A549 treated with dexamethasone at 1 μM for 4 hours (cell line): Measurements from ENCODE around the gene TIMM8B. TPM values are rescaled to one million over a fixed set of nuclear protein-coding genes. Genes with fewer than 3 reads are reported as not detected.

Experiments
- total RNA-seq: library from RNA; stranded (reverse); fragments of 200-300 nt; extraction: Qiagen RNA extraction; gene quantifications from 5 replicates; pipeline ENCODE4 v1.2.3, GENCODE V29; 2022

TIMM8B gene, protein sequence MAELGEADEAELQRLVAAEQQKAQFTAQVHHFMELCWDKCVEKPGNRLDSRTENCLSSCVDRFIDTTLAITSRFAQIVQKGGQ
- 56.0 to 75.2 TPM (median 59.3 TPM) in 5 replicates for total RNA-seq

DNA sequence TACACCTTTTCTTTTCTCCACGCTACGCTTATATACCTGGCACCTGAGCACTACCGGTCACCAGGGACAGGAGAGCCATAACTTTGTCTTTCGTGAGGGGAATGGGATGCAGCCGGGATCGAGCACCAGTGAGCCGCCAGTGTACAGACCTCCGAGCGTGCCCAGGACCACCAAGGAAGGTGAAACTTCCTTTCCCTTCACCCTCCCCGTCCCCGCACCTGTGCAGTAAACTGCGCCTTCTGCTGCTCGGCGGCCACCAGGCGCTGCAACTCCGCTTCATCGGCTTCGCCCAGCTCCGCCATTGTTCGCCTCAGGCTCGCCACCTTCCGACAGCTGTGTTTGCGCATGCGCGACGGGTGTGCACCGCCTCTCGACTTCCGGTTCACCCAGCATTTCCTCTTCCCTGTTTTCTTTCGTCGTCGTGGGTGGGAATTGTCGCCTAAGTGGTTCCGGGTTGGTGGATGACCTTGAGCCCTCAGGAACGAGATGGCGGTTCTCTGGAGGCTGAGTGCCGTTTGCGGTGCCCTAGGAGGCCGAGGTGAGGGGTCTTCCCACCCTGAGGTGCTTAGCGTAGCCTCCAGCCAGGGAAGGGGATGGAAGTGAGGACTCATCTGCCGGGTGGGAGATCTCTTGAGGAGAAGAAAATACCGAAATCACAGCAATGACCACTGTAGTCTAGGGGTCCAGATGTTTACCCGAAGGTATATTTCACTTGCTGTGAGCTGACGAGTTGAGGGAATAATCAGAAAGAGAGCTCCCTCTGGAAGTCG, at the start of gene TIMM8B, which contains the start of gene SDHD:
Gene TIMM8B, minus strand, starts transcription at position 335 of the 770 bp plus-strand sequence. Its CDS starts 33 bp downstream, at position 302.
Gene SDHD, plus strand, starts transcription at position 452 of the 770 bp plus-strand sequence. Its CDS starts 35 bp downstream, at position 487.

DNA sequence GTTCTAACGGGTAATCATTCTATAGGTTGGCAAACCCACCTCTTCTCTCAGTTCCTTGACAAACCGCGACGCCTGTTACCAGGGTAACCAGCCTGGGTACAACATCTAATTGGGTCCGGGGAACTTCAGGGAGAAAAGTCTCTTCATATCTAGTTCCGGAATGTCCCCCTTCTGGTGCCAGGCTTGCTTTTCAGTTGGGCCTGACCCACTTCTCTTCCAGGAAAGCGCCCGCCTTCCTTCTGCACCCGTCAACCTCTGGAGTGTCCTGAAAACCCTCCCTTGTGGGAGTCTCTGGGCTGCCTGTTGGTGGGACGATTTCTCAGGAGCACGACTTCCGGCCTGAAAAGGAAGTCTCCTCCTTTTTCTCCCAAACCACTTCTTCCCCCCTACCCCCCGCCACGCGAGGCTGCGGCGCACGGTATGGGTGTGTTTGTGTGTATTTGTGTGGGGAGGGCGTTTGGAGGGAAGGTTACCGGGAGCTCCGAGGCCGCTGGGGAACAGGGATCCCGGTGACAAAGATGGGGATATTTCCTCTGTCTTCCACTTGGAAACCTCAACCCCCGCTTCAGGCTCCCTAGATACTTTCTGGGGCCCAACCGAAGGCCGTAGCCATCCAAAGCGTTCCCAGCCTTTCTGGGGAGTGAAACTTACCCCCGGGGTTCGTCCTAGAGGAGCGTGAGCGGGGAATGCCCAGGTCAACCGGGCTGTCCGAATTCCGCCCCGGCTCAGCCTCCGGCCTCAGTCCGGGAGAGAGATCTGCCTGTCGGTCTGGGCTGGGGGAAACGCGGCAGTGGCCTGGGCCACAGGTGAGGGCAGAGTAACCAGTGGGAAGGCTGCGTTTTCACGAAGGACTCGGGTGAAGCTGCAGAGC, 12.4 kb downstream of the TIMM8B start, which contains the start of the genes NKAPD1 and PIH1D2:
Gene NKAPD1, plus strand, starts transcription at position 359 of the 871 bp plus-strand sequence. CDS start 1,276 bp downstream, outside the sequence.
Gene PIH1D2, minus strand, starts transcription at position 77 of the 871 bp plus-strand sequence. CDS start 843 bp downstream, outside the sequence.

Other genes starting within 250 kb of the TIMM8B start
- gene ALG9, start 215.2 kb downstream of the TIMM8B start, total RNA-seq = 19.6 to 25.2 TPM (median 21.7 TPM) in 5 replicates
- 1.4 to 1.6 TPM (median 1.5 TPM) in 5 replicates for gene FDXACB1, start 207.6 kb downstream of the TIMM8B start, total RNA-seq
- gene CFAP68, start 207.2 kb downstream of the TIMM8B start, total RNA-seq = 31.6 to 37.7 TPM (median 36.1 TPM) in 5 replicates
- 12.4 to 28.7 TPM (median 17.0 TPM) in 5 replicates for gene CRYAB, start 175.0 kb downstream of the TIMM8B start, total RNA-seq
- gene HSPB2, start 174.0 kb downstream of the TIMM8B start, total RNA-seq = 0.09 TPM in 1 of 5 replicates, not detected in the others
- 0.15 to 0.45 TPM (median 0.26 TPM) in 5 replicates for gene C11orf52, start 167.8 kb downstream of the TIMM8B start, total RNA-seq
- 6.1 to 10.3 TPM (median 9.6 TPM) in 5 replicates for gene DIXDC1, start 149.4 kb downstream of the TIMM8B start, total RNA-seq
- 26.5 to 34.1 TPM (median 31.1 TPM) in 5 replicates for gene DLAT, start 61.3 kb downstream of the TIMM8B start, total RNA-seq
- 0.70 to 1.4 TPM (median 1.1 TPM) in 5 replicates for gene PIH1D2, start 12.7 kb downstream of the TIMM8B start, total RNA-seq
- gene NKAPD1, start 12.5 kb downstream of the TIMM8B start, total RNA-seq = 15.9 to 18.2 TPM (median 17.3 TPM) in 5 replicates
- gene SDHD, start 117 bp upstream of the TIMM8B start, total RNA-seq = 57.4 to 72.2 TPM (median 63.7 TPM) in 5 replicates
- gene IL18, start 77.3 kb upstream of the TIMM8B start, total RNA-seq = 75.9 to 94.3 TPM (median 87.5 TPM) in 5 replicates
- gene TEX12, start 80.6 kb upstream of the TIMM8B start, total RNA-seq = not detected in 5 replicates
- 0.92 to 1.7 TPM (median 1.3 TPM) in 5 replicates for gene BCO2, start 88.8 kb upstream of the TIMM8B start, total RNA-seq
- gene PTS, start 139.7 kb upstream of the TIMM8B start, total RNA-seq = 25.6 to 30.0 TPM (median 28.2 TPM) in 5 replicates
- gene PLET1, start 174.1 kb upstream of the TIMM8B start, total RNA-seq = not detected in 5 replicates